ENCODE results near the gene IL17B.
"Not testable (repeated sequence)": the region's sequence is repeated elsewhere in the genome, so short reads cannot be mapped to it uniquely, and the experiment has no call there.

IL17B gene

DNA sequence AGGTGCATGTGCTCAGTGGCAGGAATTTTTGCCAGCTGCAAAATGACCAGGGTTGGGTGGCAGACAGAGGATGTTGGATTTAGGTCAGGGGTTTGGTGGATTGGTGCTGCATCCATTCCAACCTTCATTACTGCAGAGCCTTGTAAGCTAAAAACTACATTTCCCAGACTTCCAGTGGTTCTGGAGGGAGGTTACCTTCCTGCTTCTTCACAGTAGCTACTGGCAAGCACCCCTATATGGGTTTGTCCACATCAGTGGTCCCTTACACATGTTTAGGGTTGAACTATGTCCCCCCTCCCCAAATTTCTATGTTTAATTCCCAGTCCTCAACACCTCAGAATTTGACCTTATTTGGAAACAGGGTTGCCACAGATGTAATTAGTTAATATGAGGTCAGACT is 20.7 kb upstream of the IL17B start:
- DNase-seq: no peak

DNA sequence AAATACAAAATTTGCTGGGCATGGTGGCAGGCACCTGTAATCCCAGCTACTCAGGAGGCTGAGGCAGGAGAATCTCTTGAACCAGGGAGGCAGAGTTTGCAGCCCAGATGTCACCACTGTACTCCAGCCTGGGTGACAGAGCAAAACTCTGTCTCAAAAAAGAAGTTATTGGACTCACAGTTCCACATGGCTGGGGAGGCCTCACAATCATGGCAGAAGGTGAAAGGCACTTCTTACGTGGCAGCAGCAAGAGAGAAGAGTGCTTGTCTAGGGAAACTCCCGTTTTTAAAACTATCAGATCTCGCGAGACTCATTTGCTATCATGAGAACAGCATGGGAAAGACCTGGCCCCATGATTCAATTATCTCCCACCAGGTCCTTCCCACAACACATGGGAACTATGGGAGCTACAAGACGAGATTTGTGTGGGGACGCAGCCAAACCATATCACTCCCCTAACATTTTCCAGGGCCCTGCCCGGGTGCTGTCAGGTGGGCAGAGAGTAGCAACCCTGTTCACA is 19.7 kb upstream of the IL17B start:
- DNase-seq: not testable (repeated sequence)

GRCh38 chr5:149397530-149397929 is 18.4 kb upstream of the IL17B start:
- DNase-seq: no peak

DNA sequence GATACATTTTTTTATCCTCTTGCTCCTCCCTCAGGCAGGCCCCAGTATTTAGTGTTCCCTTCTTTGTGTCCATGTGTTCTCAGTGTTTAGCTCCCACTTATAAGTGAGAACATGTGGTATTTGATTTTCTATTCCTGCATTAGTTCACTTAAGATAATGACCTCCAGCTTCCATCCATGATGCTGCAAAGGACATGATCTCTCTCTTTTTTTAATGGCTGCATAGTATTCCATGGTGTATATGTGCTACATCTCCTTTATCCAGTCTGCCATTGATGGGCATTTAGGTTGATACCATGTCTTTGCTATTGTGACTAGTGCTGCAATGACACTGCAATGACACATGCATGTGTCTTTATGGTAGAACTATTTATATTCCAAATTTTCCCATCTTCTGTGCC is 15.9 kb upstream of the IL17B start:
- DNase-seq: not testable (repeated sequence)

DNA sequence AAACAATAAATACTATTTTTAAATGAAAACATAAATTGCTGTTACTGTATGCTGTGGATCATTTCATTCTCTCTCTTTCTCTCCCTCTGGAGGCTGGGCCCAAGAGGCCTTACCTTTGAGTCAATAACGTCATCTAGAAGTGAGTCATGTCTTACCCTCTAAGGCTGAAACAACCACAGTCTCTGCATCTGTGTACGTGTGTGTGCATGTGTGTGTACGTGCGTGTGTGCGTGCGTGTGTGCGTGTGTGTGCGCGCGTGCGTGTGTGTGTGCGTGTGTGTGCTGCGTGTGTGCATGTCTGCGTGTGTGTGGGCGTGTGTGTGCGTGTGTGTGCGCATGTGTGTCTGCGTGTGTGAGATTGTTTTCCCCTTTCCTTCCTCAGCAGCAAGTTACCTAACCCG is 13.6 kb upstream of the IL17B start:
- no peak for DNase-seq

DNA sequence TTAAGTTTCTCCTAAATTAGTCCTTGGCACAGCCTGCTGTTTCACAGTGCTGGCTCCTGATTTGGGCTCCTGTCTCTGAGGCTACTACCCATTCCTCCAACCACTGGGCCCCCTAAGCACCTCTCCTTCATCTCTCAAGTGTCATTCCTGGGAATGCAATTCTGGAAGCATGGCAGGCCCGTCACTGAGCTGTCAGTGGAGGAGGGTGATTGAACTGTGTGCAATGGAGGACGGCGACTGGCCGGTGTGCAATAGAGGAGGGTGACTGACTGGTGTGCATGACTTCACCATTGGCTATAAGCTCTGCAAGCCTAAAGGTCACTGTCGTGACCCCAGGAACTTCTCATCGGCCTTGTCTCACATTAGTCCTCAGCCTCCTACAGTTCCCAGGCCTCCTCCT is 12.4 kb upstream of the IL17B start:
- DNase-seq: no peak

DNA sequence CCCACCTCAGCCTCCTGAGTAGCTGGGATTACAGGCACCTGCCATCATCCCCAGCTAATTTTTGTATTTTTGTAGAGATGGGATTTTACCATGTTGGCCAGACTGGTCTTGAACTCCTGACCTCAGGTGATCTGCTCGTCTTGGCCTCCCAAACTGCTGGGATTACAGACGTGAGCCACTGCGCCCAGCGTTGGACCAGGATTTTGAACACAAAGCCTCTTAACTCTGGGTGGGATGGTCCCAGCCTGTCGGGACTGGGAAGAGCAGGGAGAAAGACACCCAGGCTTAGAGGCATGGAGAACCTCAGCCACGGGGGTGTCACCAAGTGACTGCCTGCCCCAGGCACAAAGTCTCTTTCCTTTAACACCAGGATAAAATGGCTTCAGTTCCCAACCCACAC is 12.0 kb upstream of the IL17B start:
- not testable (repeated sequence) for DNase-seq

GRCh38 chr5:149389552-149390495 is 10.7 kb upstream of the IL17B start:
- no peak for DNase-seq

DNA sequence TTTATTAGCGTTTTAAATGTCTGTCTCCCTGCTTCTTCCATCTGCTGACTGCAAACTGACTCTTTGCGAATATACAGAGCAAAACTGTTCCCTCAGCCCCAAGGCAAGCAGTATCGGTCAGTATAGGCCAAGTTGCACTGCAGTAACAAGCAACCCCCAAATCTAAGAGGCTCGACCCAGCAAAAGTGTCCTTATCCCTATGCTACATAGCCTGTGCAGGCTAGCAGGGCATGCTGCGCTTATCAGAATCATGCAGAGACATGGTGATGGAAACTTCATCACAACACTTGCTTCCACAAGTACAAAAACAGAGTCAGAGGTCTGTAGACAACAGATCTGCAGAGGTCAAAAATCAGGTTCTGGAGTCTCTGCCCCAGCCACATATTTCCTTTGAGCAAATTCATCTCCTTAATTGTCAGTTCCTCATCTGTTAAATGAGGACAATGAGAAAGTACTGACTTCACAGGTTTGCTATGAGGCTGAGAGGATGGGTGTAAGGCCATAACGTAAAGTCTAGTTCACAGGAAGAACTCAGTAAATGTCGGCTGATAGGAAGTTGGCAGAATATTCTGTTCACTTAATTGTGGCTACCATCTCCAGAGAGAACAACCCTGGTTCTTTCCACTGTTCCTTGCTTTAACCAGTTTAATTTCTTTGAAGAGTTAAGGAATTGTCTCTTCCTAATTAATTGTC is 9.6 kb upstream of the IL17B start:
- no peak for DNase-seq

- no peak for DNase-seq
Measured at GRCh38 chr5:149387982-149388381, 8.9 kb upstream of the IL17B start.

DNA sequence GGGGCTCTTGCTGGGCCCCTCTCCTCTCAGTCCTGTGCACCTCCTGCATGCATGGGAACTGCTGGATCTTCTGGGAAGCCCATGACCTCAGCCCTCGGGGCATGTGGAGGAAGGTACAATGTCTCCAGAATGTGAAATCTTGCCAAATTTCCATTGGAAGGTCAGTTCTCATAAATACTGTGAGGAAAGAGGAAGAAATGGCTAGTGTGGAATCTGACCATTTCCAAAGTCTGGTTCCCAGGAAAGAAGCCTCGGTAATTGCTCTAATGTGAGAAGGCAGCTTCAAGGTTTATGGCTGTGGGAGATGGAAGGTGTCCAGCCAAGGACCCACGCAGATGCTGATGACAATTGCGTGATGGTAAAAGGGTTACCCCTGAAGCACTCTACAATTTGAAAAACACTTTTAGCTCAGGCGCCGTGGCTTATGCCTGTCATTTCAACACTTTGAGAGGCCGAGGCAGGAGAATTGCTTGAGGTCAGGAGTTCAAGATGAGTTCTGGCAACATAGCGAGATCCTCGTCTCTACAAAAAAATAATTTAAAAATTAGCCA is 8.1 kb upstream of the IL17B start:
- no peak for DNase-seq

- DNase-seq: no peak
Measured at GRCh38 chr5:149386166-149386565, 7.1 kb upstream of the IL17B start.

GRCh38 chr5:149383399-149383798 is 4.3 kb upstream of the IL17B start:
- no peak for DNase-seq

GRCh38 chr5:149382517-149383220 is 3.6 kb upstream of the IL17B start:
- DNase-seq: no peak

DNA sequence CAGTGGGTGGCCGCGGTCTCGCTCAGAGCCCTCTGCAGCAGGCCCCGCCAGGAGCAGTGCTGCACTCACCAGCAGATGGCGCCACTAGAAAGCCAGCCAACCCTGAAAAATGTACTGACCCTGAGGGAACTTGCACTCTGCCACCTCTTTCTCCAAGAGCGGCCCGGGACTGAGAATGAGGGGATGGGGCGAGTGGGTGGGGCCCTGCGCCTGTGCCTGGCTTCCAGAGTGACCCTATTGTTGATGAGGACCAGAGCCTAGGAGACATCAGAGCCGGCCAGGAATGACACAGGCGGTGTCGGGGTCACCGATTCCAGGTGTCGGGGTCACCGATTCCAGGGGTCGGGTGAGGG is 2.9 kb upstream of the IL17B start:
- DNase-seq: no peak

DNA sequence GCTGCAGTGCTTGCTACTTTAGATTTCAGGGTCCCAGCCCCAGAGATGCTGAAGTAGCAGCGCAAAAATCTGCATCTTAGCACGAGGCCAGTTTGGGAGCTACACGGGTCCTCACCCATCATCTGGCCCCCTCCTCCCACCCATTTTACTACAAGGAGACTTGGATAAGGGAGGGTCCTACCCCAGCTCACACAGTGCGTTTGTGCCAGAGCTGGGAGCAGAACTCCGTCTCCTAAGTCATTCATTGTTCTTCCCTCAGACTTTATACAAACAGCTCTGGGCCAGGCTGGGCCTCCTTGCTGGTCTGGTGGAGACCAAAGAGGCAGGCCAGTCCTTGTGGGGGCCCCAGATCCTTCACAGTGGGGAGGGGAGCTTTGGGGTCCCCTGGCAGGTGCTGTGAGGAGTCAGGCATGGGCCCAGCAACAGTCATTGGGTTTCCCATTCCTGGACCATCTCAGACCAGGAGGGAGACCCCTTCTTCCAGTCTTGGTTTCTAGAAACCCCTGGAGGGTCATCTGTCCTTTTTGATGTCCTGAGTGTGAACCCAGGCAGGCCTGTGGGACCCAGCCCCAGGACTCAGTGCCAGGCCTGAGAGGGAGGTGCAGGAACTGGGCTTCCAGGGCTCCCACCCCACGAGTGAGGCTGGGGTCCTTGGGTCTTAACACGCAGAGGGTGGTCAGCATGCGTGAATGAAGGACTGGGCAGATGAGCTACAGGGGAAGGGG is 2.3 kb upstream of the IL17B start:
- DNase-seq: no peak

- DNase-seq: no peak
Measured at GRCh38 chr5:149380466-149381121, 1.5 kb upstream of the IL17B start.

GRCh38 chr5:149379818-149380374 is 804 bp upstream of the IL17B start:
- DNase-seq: no peak

- no peak for DNase-seq
Measured at GRCh38 chr5:149378241-149378820, 761 bp downstream of the IL17B start.

DNA sequence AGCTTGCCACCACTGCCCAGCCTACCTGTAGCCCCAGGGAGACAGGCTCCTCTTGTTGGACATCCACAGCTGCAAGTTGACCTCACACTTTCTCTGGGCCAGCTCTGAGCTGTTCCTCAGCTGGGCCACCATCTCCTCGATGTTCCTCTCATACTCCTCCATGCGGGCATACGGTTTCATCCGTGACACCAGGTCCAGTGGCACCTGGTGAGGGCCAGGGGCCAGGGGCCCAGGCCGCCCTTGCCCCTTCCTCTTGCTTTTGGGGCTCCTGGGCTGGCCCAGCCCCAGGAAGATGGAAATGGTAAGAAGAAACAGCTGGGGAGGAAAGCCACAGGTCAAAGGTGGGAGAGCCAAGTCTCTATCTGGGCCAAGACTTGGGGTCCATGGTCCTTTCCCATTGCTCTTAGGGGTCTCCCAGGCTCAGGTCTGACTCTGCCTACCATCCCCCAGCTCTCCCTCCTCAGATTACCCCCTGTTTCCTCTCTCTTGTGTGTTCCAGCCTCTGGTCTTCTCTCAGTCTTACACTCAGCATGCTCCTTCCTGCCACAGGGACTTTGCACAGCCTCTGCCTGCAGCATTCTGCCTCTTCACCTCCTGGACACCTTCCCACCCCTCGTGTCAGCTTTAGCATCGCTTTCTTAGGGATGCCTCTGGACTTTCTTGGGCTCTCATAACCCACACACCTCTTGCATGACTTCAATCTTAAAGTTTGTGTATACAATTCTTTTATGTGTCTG is 2.2 kb downstream of the IL17B start:
- no peak for DNase-seq

All from NCI-H446 treated with DMSO at 0.1 percent for 48 hours (cell line).